Panc1 (cell line): ENCODE measurements around the gene KCNAB1. TPM values are rescaled to one million over a fixed set of nuclear protein-coding genes. Genes with fewer than 3 reads are reported as not detected.

Source experiments
- ATAC-seq: fragments of 200-7000 bp; cut with Tn5 transposase; 2 replicates; pipeline ENCODE4 v1.9.1; 2020; ENCODE audit warnings: mild to moderate bottlenecking, moderate library complexity
- BruUV-seq: library from RNA; stranded (reverse); fragments of 400-500 nt; replicated peaks from 2 replicates; lab custom pipeline; 2021; lab: Mats Ljungman, UMichigan
- CTCF ChIA-PET: fragments of 300-600 bp; sonication (Branson Sonifier 250); formaldehyde crosslinking; loops from one replicate; lab custom pipeline; 2022; ENCODE audit warnings: antibody characterized with exemption; lab: Charles Lee
- POLR2A ChIA-PET: fragments of 300-600 bp; sonication (Branson Sonifier 250); formaldehyde crosslinking; loops from one replicate; lab custom pipeline; 2022; ENCODE audit warnings: antibody characterized with exemption; lab: Charles Lee
- DNase-seq: peaks from one replicate; pipeline ENCODE4 v3.0.0-alpha.2; 2010; ENCODE audit warnings: low read depth, low spot score
- H3K27ac ChIP-seq: 2 replicates; pipeline ENCODE4 v1.5.1; 2011; ENCODE audit warnings: mild to moderate bottlenecking, low read length, inconsistent platforms
- H3K27me3 ChIP-seq: fragments of 200-500 bp; sonication (Bioruptor generic); 2 replicates; pipeline ENCODE4 v1.6.0; 2014; ENCODE audit warnings: low read length, inconsistent platforms; ENCODE audit not compliant: control insufficient read depth, insufficient read depth
- H3K36me3 ChIP-seq: fragments of 200-500 bp; sonication (Bioruptor generic); 2 replicates; pipeline ENCODE4 v1.5.1; 2014; ENCODE audit warnings: inconsistent platforms, mild to moderate bottlenecking, low read length, moderate library complexity; ENCODE audit not compliant: control insufficient read depth, insufficient read depth
- H3K4me1 ChIP-seq: 2 replicates; pipeline ENCODE4 v1.5.1; 2011; ENCODE audit warnings: inconsistent platforms, mild to moderate bottlenecking, low read length, moderate library complexity; ENCODE audit not compliant: control insufficient read depth, insufficient read depth
- H3K4me3 ChIP-seq, 2 experiments: 2 replicates each; pipeline ENCODE4 v1.5.1; 2011 to 2012; ENCODE audit warnings: low read depth in 2 of 2, low read length in 2 of 2, mild to moderate bottlenecking in 2 of 2, inconsistent platforms in 1 of 2, moderate library complexity in 1 of 2
- H3K9me3 ChIP-seq: fragments of 200-500 bp; sonication (Bioruptor generic); 2 replicates; pipeline ENCODE4 v1.5.1; 2014; ENCODE audit warnings: low read depth, mild to moderate bottlenecking, inconsistent platforms, low read length, moderate library complexity; ENCODE audit not compliant: control insufficient read depth, insufficient read depth
- CTCF ChIP-seq: fragments of 450-650 bp; IDR thresholded peaks from 2 replicates; pipeline ENCODE4 v1.5.1; 2017; ENCODE audit warnings: mild to moderate bottlenecking
- POLR2AphosphoS5 ChIP-seq: IDR thresholded peaks from 2 replicates; pipeline ENCODE4 v1.6.1; 2012; ENCODE audit warnings: mild to moderate bottlenecking, low read depth, low read length, moderate library complexity
- SIN3A ChIP-seq: IDR thresholded peaks from 2 replicates; pipeline ENCODE4 v1.6.1; 2012; ENCODE audit warnings: low read depth, mild to moderate bottlenecking, low read length, moderate library complexity, borderline replicate concordance; ENCODE audit not compliant: insufficient read depth
- TCF7L2 ChIP-seq: IDR thresholded peaks from 2 replicates; pipeline ENCODE4 v1.6.1; 2011; ENCODE audit warnings: mild to moderate bottlenecking, low read depth, low read length, inconsistent platforms
- in situ Hi-C: cut with HindIII; loops from 2 replicates; pipeline ENCODE4 v1.10.0; 2016; ENCODE audit warnings: low sequenced_read_pairs, low pct_unique_long_range_greater_than_20kb
- intact Hi-C: fragments of 100-400 bp; cut with micrococcal nuclease; formaldehyde crosslinking; loops from one replicate; pipeline ENCODE4 v1.10.0; 2022; ENCODE audit not compliant: unreplicated experiment
- total RNA-seq: library from RNA; stranded (reverse); gene quantifications from one replicate; pipeline ENCODE4 v1.2.1, GENCODE V29; 2021; ENCODE audit not compliant: unreplicated experiment
- TF ChIP-seq, protein P1 (sequence below), 2 experiments: IDR thresholded peaks; 2 replicates each; pipeline ENCODE4 v1.6.1; 2011 to 2012; ENCODE audit warnings: low read depth in 2 of 2, control low read depth in 1 of 2, low read length in 1 of 2, mild to moderate bottlenecking in 1 of 2, moderate library complexity in 1 of 2; ENCODE audit not compliant: insufficient read depth in 1 of 2

Gene KCNAB1
- total RNA-seq, 1 experiment from 2014 or later: not detected

DNA sequence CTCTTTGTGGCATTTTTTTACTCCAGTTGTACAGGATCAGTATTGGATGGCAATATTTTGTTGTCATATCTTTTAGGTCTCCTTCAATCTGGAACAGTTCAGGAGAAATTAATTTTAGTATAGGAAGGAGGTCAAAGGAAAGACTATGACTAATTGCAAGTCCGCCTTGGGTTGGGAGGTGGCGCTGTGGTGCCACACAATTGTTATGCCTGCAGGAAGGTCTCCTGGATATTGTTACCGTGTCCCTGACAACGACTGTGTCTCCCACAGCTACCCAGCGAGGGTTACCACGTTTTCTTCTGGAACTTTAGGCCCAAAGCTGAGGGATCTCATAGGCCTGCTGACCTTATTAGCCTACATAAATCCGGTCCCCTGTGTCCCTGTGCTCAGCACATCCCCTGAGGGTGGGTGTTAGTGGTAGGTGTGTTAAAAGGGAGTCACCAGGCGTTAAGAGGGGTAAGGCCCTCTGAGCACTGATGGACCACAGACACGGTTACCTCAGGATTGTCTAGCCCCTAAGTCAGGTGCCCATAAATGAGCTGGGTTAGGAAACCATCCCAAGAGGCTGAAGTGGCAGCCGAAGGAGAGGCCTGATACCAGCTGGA lies 31.5 kb downstream of the KCNAB1 start:
- no peaks in the 10 kb centered on the region for H3K27me3 ChIP-seq
- intact Hi-C loops (loop anchor here (1.0 to 10.0 kb wide), 2 partner anchors 230 to 983 kb away; no protein-coding TSS in a partner anchor), in situ Hi-C loops (no loop called here)
- H3K4me3 ChIP-seq: no peak overlapping the region
- no peak overlapping the region for H3K27ac ChIP-seq
- ATAC-seq (peak; percentile 85), DNase-seq (peak; percentile 28)
- TF ChIP-seq, protein P1, sequence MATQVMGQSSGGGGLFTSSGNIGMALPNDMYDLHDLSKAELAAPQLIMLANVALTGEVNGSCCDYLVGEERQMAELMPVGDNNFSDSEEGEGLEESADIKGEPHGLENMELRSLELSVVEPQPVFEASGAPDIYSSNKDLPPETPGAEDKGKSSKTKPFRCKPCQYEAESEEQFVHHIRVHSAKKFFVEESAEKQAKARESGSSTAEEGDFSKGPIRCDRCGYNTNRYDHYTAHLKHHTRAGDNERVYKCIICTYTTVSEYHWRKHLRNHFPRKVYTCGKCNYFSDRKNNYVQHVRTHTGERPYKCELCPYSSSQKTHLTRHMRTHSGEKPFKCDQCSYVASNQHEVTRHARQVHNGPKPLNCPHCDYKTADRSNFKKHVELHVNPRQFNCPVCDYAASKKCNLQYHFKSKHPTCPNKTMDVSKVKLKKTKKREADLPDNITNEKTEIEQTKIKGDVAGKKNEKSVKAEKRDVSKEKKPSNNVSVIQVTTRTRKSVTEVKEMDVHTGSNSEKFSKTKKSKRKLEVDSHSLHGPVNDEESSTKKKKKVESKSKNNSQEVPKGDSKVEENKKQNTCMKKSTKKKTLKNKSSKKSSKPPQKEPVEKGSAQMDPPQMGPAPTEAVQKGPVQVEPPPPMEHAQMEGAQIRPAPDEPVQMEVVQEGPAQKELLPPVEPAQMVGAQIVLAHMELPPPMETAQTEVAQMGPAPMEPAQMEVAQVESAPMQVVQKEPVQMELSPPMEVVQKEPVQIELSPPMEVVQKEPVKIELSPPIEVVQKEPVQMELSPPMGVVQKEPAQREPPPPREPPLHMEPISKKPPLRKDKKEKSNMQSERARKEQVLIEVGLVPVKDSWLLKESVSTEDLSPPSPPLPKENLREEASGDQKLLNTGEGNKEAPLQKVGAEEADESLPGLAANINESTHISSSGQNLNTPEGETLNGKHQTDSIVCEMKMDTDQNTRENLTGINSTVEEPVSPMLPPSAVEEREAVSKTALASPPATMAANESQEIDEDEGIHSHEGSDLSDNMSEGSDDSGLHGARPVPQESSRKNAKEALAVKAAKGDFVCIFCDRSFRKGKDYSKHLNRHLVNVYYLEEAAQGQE (IDR thresholded peaks at IDR 0.05; ENCODE audit: insufficient read depth in 1 of 2, low read depth in 2 of 2, low read length in 1 of 2): no peak
- TF ChIP-seq CTCF: peak; percentile 92
- H3K9me3 ChIP-seq: no peaks in the 10 kb centered on the region
- ChIA-PET POLR2A (no interaction called here), CTCF (interaction anchor here (1.0 to 3.9 kb wide), 4 partner anchors 9 to 358 kb away, joined by 4 to 14 read pairs (median 4); no protein-coding TSS in a partner anchor)
- no peaks in the 10 kb centered on the region for H3K4me1 ChIP-seq
- H3K36me3 ChIP-seq: no peaks in the 10 kb centered on the region
- BruUV-seq: no TSS peak

GRCh38 chr3:156158656-156159295 lies 38.4 kb downstream of the KCNAB1 start:
- CTCF ChIA-PET: no interaction called here

DNA sequence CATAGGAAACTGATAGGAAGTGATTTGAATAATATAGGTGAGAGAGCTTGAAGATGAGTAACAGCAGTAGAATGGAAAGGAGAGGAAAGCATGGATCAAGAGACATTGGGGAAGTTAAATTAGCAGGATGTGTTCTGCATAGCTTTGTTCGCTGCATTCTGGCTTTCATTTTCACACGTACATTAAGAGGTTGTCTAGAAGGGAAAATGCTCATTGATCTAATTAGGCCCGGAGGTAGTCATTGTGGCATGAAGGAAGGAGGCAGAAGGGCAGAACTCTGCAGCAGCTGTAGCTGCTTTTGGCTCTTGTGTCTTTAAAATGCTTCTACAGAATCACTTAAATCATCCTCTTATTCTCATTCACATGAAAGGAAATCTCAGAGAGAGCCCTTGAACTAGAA lies 40.3 kb downstream of the KCNAB1 start:
- no TSS peak for BruUV-seq
- H3K9me3 ChIP-seq: no peaks in the 10 kb centered on the region
- H3K4me3 ChIP-seq: no peak overlapping the region
- intact Hi-C loops (no loop called here), in situ Hi-C loops (no loop called here)
- ATAC-seq (no peak), DNase-seq (no peak)
- no peaks in the 10 kb centered on the region for H3K36me3 ChIP-seq
- ChIA-PET CTCF (no interaction called here), POLR2A (no interaction called here)
- H3K27me3 ChIP-seq: peaks cover 15% of the 10 kb centered on the region; the same call in 1 of the 2 replicates
- H3K4me1 ChIP-seq: 0 out of 2 replicates have a peak, but pooled peaks cover 2% of the 10 kb centered on the region
- TF ChIP-seq, protein P1 (IDR thresholded peaks at IDR 0.05; ENCODE audit: insufficient read depth in 1 of 2, low read depth in 2 of 2, low read length in 1 of 2): no peak
- TF ChIP-seq TCF7L2 (no peak), CTCF (no peak), POLR2AphosphoS5 (no peak), SIN3A (no peak)
- H3K27ac ChIP-seq: no peak overlapping the region

More at GRCh38 chr3:156158656-156159295, 38.4 kb downstream of the KCNAB1 start:
- DNase-seq: no peak
- intact Hi-C loops (loop anchor here (10.0 kb wide), 1 partner anchor 976 kb away; no protein-coding TSS in a partner anchor), in situ Hi-C loops (no loop called here)
- ATAC-seq: no peak
- 0 out of 2 replicates have a peak, but pooled peaks cover 2% of the 10 kb centered on the region for H3K4me1 ChIP-seq
- no TSS peak for BruUV-seq
- no peaks in the 10 kb centered on the region for H3K36me3 ChIP-seq
- no peak overlapping the region for H3K4me3 ChIP-seq
- H3K27ac ChIP-seq: no peak overlapping the region
- TF ChIP-seq TCF7L2: no peak
- POLR2A ChIA-PET: no interaction called here
- no peaks in the 10 kb centered on the region for H3K9me3 ChIP-seq
- peaks cover 15% of the 10 kb centered on the region; the same call in 1 of the 2 replicates for H3K27me3 ChIP-seq
